Endodermal cell (in vitro differentiated cells): ENCODE data around the gene A4GALT. TPM values are rescaled to one million over a fixed set of nuclear protein-coding genes. Genes with fewer than 3 reads are reported as not detected.

Experiments used
- DNase-seq: peaks from one replicate; pipeline ENCODE4 v3.0.0-alpha.2; 2017
- H3K27ac ChIP-seq: 2 replicates; pipeline ENCODE4 v1.5.1; 2013; ENCODE audit warnings: mild to moderate bottlenecking, low read depth, low read length, moderate library complexity
- H3K27me3 ChIP-seq: 2 replicates; pipeline ENCODE4 v1.6.1; 2013; ENCODE audit warnings: mild to moderate bottlenecking, low read length, moderate library complexity; ENCODE audit not compliant: insufficient read depth, control insufficient read depth, poor library complexity, severe bottlenecking
- H3K36me3 ChIP-seq: 2 replicates; pipeline ENCODE4 v1.7.0; 2013; ENCODE audit warnings: mild to moderate bottlenecking, low read length, moderate library complexity; ENCODE audit not compliant: control insufficient read depth, insufficient read depth
- H3K4me1 ChIP-seq: one replicate; pipeline ENCODE4 v1.7.0; 2013; ENCODE audit warnings: low read length; ENCODE audit not compliant: control insufficient read depth, insufficient read depth
- H3K4me3 ChIP-seq: 2 replicates; pipeline ENCODE4 v1.5.1; 2013; ENCODE audit warnings: mild to moderate bottlenecking, low read length, moderate library complexity
- H3K9ac ChIP-seq: 2 replicates; pipeline ENCODE4 v1.6.1; 2013; ENCODE audit warnings: mild to moderate bottlenecking, low read length, moderate library complexity; ENCODE audit not compliant: poor library complexity, severe bottlenecking; ENCODE audit errors: extremely low read depth
- H3K9me3 ChIP-seq: 2 replicates; pipeline ENCODE4 v1.6.1; 2013; ENCODE audit warnings: mild to moderate bottlenecking, low read length, moderate library complexity; ENCODE audit not compliant: control insufficient read depth
- H3K27ac Mint-ChIP-seq: 2 replicates; pipeline ENCODE4 v1.8.0; 2020; ENCODE audit warnings: mixed read lengths
- H3K27me3 Mint-ChIP-seq: 2 replicates; pipeline ENCODE4 v1.8.0; 2021; ENCODE audit warnings: mild to moderate bottlenecking, mixed read lengths; ENCODE audit not compliant: insufficient read depth
- H3K36me3 Mint-ChIP-seq: 2 replicates; pipeline ENCODE4 v1.8.0; 2020; ENCODE audit warnings: low read depth, mixed read lengths
- H3K4me1 Mint-ChIP-seq: 2 replicates; pipeline ENCODE4 v1.8.0; 2020; ENCODE audit warnings: mixed read lengths
- H3K4me3 Mint-ChIP-seq: 2 replicates; pipeline ENCODE4 v1.8.0; 2020; ENCODE audit warnings: mild to moderate bottlenecking, moderate library complexity, mixed read lengths
- H3K9me3 Mint-ChIP-seq: 2 replicates; pipeline ENCODE4 v1.8.0; 2020; ENCODE audit warnings: mild to moderate bottlenecking, mixed read lengths
- WGBS, 2 experiments: methylation state at CpG; one replicate each; pipeline versions ENCODE4 v1.1.5 to v1.1.7; 2013; ENCODE audit warnings: missing lambda C conversion rate in 2 of 2, mixed read lengths in 1 of 2; ENCODE audit not compliant: insufficient coverage in 1 of 2, insufficient read length in 1 of 2; 5-methylcytosine and 5-hydroxymethylcytosine counted together
- total RNA-seq, 2 donors: library from RNA; stranded (reverse); fragmentation: NEBNext Ultra II Directional in 1 of 2; extraction: Animal tissue kit (Norgen Biotek cat#: 25700) in 1 of 2; gene quantifications; 2 replicates in 1 of 2; 3 replicates in 1 of 2; pipeline ENCODE4 v1.2.1, GENCODE V29; 2021
- TF ChIP-seq, protein P1 (sequence below): fragments of 200-600 bp; sonication (generic); conservative IDR thresholded peaks from 2 replicates; pipeline ENCODE4 v1.5.0; 2021; ENCODE audit warnings: antibody characterized with exemption, mild to moderate bottlenecking

Gene A4GALT
- total RNA-seq, 2 donors from 2014 or later, result 5.3 to 7.7 TPM

DNA sequence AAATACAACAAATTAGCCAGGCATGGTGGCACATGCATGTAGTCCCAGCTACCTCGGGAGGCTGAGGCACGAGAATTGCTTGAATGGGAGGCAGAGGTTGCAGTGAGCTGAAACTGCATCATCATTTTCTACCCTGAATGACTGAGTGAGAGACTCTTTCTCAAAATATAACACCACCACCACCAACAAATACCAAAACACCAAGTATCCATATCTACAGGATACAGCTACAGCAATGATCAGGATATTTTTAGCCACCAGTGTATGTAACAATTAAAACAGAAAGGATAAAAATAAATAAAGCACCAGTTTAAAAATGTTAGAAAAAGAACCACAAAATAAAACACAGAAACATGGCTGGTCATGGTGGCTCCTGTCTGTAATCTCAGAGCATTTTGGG is 13.2 kb downstream of the A4GALT start:
- Histone ChIP-seq H3K27me3 (no peaks in the 10 kb centered on the region), H3K36me3 (no peaks in the 10 kb centered on the region), H3K9ac (no peak overlapping the region), H3K27ac (no peak overlapping the region), H3K4me3 (no peak overlapping the region), H3K4me1 (no peaks in the 10 kb centered on the region), H3K9me3 (no peaks in the 10 kb centered on the region)
- no peak for DNase-seq
- 83 to 94% methylated on average over 2 of the region's 2 CpGs for WGBS, 2 experiments
- Mint-ChIP-seq H3K4me1 (no peaks in the 10 kb centered on the region), H3K4me3 (no peak overlapping the region), H3K36me3 (no peaks in the 10 kb centered on the region), H3K27ac (no peak overlapping the region), H3K9me3 (peaks cover 6% of the 10 kb centered on the region), H3K27me3 (no peaks in the 10 kb centered on the region)
- TF ChIP-seq, protein P1, sequence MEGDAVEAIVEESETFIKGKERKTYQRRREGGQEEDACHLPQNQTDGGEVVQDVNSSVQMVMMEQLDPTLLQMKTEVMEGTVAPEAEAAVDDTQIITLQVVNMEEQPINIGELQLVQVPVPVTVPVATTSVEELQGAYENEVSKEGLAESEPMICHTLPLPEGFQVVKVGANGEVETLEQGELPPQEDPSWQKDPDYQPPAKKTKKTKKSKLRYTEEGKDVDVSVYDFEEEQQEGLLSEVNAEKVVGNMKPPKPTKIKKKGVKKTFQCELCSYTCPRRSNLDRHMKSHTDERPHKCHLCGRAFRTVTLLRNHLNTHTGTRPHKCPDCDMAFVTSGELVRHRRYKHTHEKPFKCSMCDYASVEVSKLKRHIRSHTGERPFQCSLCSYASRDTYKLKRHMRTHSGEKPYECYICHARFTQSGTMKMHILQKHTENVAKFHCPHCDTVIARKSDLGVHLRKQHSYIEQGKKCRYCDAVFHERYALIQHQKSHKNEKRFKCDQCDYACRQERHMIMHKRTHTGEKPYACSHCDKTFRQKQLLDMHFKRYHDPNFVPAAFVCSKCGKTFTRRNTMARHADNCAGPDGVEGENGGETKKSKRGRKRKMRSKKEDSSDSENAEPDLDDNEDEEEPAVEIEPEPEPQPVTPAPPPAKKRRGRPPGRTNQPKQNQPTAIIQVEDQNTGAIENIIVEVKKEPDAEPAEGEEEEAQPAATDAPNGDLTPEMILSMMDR, result no peak

DNA sequence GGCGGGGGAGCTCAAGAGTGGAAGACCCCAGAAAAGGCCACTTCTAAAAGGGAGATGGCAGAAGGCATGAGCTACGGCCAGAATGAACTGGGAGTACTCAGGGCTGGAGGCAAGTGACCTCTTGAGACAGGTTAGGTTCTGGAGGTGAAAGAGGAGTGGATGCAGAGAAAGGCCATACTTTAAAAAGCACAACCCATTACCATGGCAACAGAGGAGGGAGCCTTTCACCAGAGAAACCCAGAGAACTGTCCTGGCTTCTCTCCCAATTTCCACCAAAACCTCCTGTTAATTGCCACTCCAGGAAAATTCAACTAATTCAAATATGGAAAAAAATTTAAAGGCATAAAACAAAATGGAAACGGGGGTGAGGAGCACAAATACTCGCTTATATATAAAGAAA is 15.8 kb downstream of the A4GALT start:
- no peak overlapping the region for H3K4me3 ChIP-seq
- H3K9me3 ChIP-seq, result no peaks in the 10 kb centered on the region
- WGBS, 2 experiments, result 74 to 93% methylated on average over 4 of the region's 4 CpGs
- no peaks in the 10 kb centered on the region for H3K4me1 ChIP-seq
- TF ChIP-seq, protein P1, result no peak
- no peaks in the 10 kb centered on the region for H3K27me3 ChIP-seq
- Mint-ChIP-seq H3K9me3 (peaks cover 2% of the 10 kb centered on the region), H3K4me1 (no peaks in the 10 kb centered on the region), H3K27ac (no peak overlapping the region), H3K36me3 (no peaks in the 10 kb centered on the region), H3K27me3 (no peaks in the 10 kb centered on the region), H3K4me3 (no peak overlapping the region)
- H3K9ac ChIP-seq, result no peak overlapping the region
- no peaks in the 10 kb centered on the region for H3K36me3 ChIP-seq
- no peak for DNase-seq
- no peak overlapping the region for H3K27ac ChIP-seq

DNA sequence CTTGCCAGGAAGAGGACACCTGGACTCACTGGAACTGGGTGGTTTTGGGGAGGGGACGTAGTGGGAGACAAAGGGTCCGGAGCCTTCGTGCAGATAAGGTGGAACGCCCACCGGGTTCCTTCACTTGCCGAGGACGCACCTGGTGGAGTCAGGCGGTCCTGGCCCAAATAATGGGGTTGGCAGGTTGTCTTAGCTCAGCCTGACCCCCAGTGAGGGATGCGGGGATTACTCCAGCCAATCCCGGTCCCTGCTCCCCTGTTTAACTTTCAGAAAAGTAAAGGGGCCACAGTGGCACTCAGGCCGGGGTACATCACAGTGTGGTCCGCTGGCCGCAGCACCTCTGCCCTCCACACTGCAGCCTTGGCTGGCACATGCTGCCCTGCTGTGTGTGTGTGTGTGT is 18.0 kb downstream of the A4GALT start:
- 93 to 95% methylated on average over 5 to 12 of the region's 13 CpGs for WGBS, 2 experiments

More for the DNA sequence above, 18.0 kb downstream of the A4GALT start:
- no peaks in the 10 kb centered on the region for H3K27me3 ChIP-seq
- Mint-ChIP-seq H3K4me1 (peaks cover 5% of the 10 kb centered on the region), H3K36me3 (no peaks in the 10 kb centered on the region), H3K9me3 (no peaks in the 10 kb centered on the region), H3K4me3 (no peak overlapping the region), H3K27ac (no peak overlapping the region), H3K27me3 (no peaks in the 10 kb centered on the region)
- H3K9me3 ChIP-seq, result no peaks in the 10 kb centered on the region
- TF ChIP-seq, protein P1, result peak; percentile 14
- no peak overlapping the region for H3K4me3 ChIP-seq
- no peak for DNase-seq
- H3K9ac ChIP-seq, result no peak overlapping the region
- no peak overlapping the region for H3K27ac ChIP-seq
- peaks cover 2% of the 10 kb centered on the region for H3K4me1 ChIP-seq
- no peaks in the 10 kb centered on the region for H3K36me3 ChIP-seq
